Activated CD8-positive, alpha-beta memory T cell treated with anti-CD3 and anti-CD28 coated beads for 24 hours (primary cell): ENCODE measurements around the gene RCAN1.
"Not testable (repeated sequence)": the region's sequence is repeated elsewhere in the genome, so short reads cannot be mapped to it uniquely, and the experiment has no call there.

ENCODE experiments used
- DNase-seq: peaks from one replicate; pipeline ENCODE4 v3.0.0-alpha.2; 2020

The RCAN1 gene

GRCh38 chr21:34567604-34568155, 47.2 kb downstream of the RCAN1 start:
- no peak for DNase-seq

- no peak for DNase-seq
Observed at GRCh38 chr21:34565238-34565637, 49.7 kb downstream of the RCAN1 start.

GRCh38 chr21:34563370-34563769, 51.5 kb downstream of the RCAN1 start:
- not testable (repeated sequence) for DNase-seq

GRCh38 chr21:34561806-34562205, 53.1 kb downstream of the RCAN1 start:
- DNase-seq: no peak

GRCh38 chr21:34560609-34561008, 54.3 kb downstream of the RCAN1 start:
- DNase-seq: no peak

GRCh38 chr21:34560021-34560420, 54.9 kb downstream of the RCAN1 start:
- no peak for DNase-seq

- DNase-seq: no peak
Observed at GRCh38 chr21:34559089-34559631, 55.8 kb downstream of the RCAN1 start.

- DNase-seq: no peak
Observed at GRCh38 chr21:34558166-34558565, 56.7 kb downstream of the RCAN1 start.

GRCh38 chr21:34557261-34557660, 57.7 kb downstream of the RCAN1 start:
- DNase-seq: no peak

- DNase-seq: not testable (repeated sequence)
Observed at GRCh38 chr21:34554670-34555069, 60.2 kb downstream of the RCAN1 start.

- no peak for DNase-seq
Observed at GRCh38 chr21:34554227-34554626, 60.7 kb downstream of the RCAN1 start.

- DNase-seq: no peak
Observed at GRCh38 chr21:34553151-34553952, 61.6 kb downstream of the RCAN1 start.

- DNase-seq: no peak
Observed at GRCh38 chr21:34552360-34553098, 62.4 kb downstream of the RCAN1 start.

- no peak for DNase-seq
Observed at GRCh38 chr21:34550182-34550799, 64.6 kb downstream of the RCAN1 start.

- no peak for DNase-seq
Observed at GRCh38 chr21:34548781-34549376, 66.0 kb downstream of the RCAN1 start.

GRCh38 chr21:34546542-34546941, 68.4 kb downstream of the RCAN1 start:
- no peak for DNase-seq

- no peak for DNase-seq
Observed at GRCh38 chr21:34545079-34545884, 69.6 kb downstream of the RCAN1 start.

- DNase-seq: no peak
Observed at GRCh38 chr21:34544032-34544496, 70.8 kb downstream of the RCAN1 start.

- DNase-seq: no peak
Observed at GRCh38 chr21:34543017-34543416, 71.9 kb downstream of the RCAN1 start.

- no peak for DNase-seq
Observed at GRCh38 chr21:34540206-34540605, 74.7 kb downstream of the RCAN1 start.

- DNase-seq: no peak
Observed at GRCh38 chr21:34537838-34538237, 77.1 kb downstream of the RCAN1 start.

GRCh38 chr21:34536820-34537219, 78.1 kb downstream of the RCAN1 start:
- no peak for DNase-seq
